ENCODE measurements around the gene CTNNA3. TPM values are rescaled to one million over a fixed set of nuclear protein-coding genes. Genes with fewer than 3 reads are reported as not detected.

The CTNNA3 gene
- total and polyA plus RNA-seq, 2 donors from 2014 or later: 0.45 to 0.72 TPM

DNA sequence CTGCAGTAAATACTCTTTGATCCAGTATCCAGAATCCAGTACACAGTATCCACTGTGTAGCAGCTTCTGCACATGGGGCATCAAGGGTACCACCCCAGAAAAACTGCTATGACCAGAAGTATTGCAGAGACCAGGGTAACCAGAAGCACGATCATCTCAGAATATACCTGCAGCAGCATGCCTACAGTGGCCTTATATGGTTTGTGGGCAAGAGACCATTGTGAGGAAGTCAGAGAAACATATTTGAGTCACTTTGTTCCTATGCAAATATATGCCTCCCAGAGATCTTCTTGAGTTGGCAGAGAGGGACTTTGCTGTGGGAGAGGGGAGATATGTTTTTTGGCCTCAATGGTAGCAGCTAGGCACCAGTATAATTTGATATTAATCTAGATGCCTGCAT is 976.5 kb downstream of the CTNNA3 start:
- Histone ChIP-seq H3K27ac (ENCODE audit: low read depth in 2 of 2, low read length in 2 of 2) (no peak overlapping the region), H3K36me3 (ENCODE audit: control insufficient read depth in 2 of 3, insufficient read depth in 3 of 3, low read length in 3 of 3) (no peaks in the 10 kb centered on the region), H3K4me3 (ENCODE audit: low read length in 3 of 3) (no peak overlapping the region), H3K9me3 (ENCODE audit: control insufficient read depth in 2 of 3, insufficient read depth in 1 of 3, low read length in 3 of 3) (no peaks in the 10 kb centered on the region), H3K9ac (ENCODE audit: low read length in 3 of 3) (no peak overlapping the region), H3K27me3 (ENCODE audit: control insufficient read depth, insufficient read depth, low read length) (no peaks in the 10 kb centered on the region), H3K4me1 (ENCODE audit: control insufficient read depth in 2 of 3, insufficient read depth in 2 of 3, low read depth in 1 of 3, low read length in 3 of 3) (peaks cover 0 to 2% (median 0%) of the 10 kb centered on the region in 3 donors)
- TF ChIP-seq CTCF (IDR thresholded peaks at IDR 0.05; ENCODE audit: borderline replicate concordance, extremely low read depth, insufficient read depth): no peak
- FAIRE-seq (no peak), DNase-seq (no peak)
- intact Hi-C loops (cut with DNase I): no loop called here

DNA sequence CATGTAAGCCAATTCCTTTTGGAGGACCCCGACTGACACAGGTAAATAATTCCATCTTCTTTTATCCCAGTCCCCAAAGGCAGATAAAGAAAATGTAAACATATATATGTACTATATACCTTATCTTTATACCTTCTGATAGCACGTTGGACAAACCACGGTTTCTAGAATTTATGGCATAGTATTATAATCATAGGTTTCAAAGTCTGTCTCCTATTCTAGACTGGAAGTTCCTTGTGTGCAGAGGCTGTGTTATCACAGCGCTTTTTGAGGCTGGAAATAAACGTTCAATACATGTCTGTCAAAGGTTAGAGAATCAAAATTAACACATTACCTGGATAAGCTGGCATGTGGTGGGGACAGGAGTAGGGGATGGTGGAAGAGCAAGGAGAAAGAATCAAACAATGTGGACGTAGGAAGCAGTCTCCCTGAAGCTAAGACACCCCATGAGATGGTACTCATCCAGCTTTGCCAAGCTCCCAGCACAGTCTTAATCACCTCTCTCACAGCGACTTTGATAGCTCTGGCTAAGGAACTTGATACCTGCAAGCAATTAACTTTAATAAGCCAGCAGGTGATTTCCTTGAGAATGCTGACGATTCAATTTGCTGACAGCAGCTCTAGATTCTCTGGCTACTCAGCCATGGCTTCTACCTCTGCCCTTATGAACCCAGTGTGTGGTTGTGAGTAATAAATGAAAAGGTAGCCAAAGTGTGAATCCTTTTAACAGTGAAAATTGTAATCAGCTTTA is 978.6 kb downstream of the CTNNA3 start:
- peak in 3 of 5 donors; percentile 33 to 86 (median 79) for DNase-seq
- Histone ChIP-seq H3K4me1 (ENCODE audit: control insufficient read depth in 2 of 3, insufficient read depth in 2 of 3, low read depth in 1 of 3, low read length in 3 of 3) (peaks cover 0 to 2% (median 0%) of the 10 kb centered on the region in 3 donors), H3K27me3 (ENCODE audit: control insufficient read depth, insufficient read depth, low read length) (no peaks in the 10 kb centered on the region), H3K36me3 (ENCODE audit: control insufficient read depth in 2 of 3, insufficient read depth in 3 of 3, low read length in 3 of 3) (no peaks in the 10 kb centered on the region), H3K9ac (ENCODE audit: low read length in 3 of 3) (no peak overlapping the region), H3K27ac (ENCODE audit: low read depth in 2 of 2, low read length in 2 of 2) (no peak overlapping the region), H3K4me3 (ENCODE audit: low read length in 3 of 3) (no peak overlapping the region), H3K9me3 (ENCODE audit: control insufficient read depth in 2 of 3, insufficient read depth in 1 of 3, low read length in 3 of 3) (no peaks in the 10 kb centered on the region)
- no peak for TF ChIP-seq CTCF (IDR thresholded peaks at IDR 0.05; ENCODE audit: borderline replicate concordance, extremely low read depth, insufficient read depth)
- intact Hi-C loops (cut with DNase I): no loop called here
- FAIRE-seq: no peak

- FAIRE-seq (no peak), DNase-seq (no peak)
- no peaks in the 10 kb centered on the region for H3K36me3 ChIP-seq (ENCODE audit: control insufficient read depth in 2 of 3, insufficient read depth in 3 of 3, low read length in 3 of 3)
- no peak overlapping the region for H3K9ac ChIP-seq (ENCODE audit: low read length in 3 of 3)
- H3K27ac ChIP-seq (ENCODE audit: low read depth in 2 of 2, low read length in 2 of 2): no peak overlapping the region
- peaks cover 0 to 2% (median 0%) of the 10 kb centered on the region in 3 donors for H3K4me1 ChIP-seq (ENCODE audit: control insufficient read depth in 2 of 3, insufficient read depth in 2 of 3, low read depth in 1 of 3, low read length in 3 of 3)
- intact Hi-C loops (cut with DNase I): no loop called here
- no peaks in the 10 kb centered on the region for H3K9me3 ChIP-seq (ENCODE audit: control insufficient read depth in 2 of 3, insufficient read depth in 1 of 3, low read length in 3 of 3)
- no peak for TF ChIP-seq CTCF (IDR thresholded peaks at IDR 0.05; ENCODE audit: borderline replicate concordance, extremely low read depth, insufficient read depth)
- no peaks in the 10 kb centered on the region for H3K27me3 ChIP-seq (ENCODE audit: control insufficient read depth, insufficient read depth, low read length)
- H3K4me3 ChIP-seq (ENCODE audit: low read length in 3 of 3): no peak overlapping the region
These were observed 981.3 kb downstream of the CTNNA3 start for GRCh38 chr10:66714741-66715140.

All from kidney (tissue), 14 donors.